Breast epithelium (tissue), 3 donors: ENCODE data around the gene F11R.

Experiments used
- POLR2A ChIP-seq: fragments of 450-650 bp; IDR thresholded peaks from one replicate; pipeline ENCODE4 v1.6.1; 2016; ENCODE audit warnings: antibody characterized with exemption, mild to moderate bottlenecking, moderate library complexity
- POLR2AphosphoS5 ChIP-seq, 3 donors: sonication (generic); formaldehyde crosslinking; IDR thresholded peaks; one replicate each; pipeline ENCODE4 v1.6.1; 2017; ENCODE audit warnings: antibody characterized with exemption in 3 of 3
- TF ChIP-seq, protein P1 (sequence below), 3 donors: fragments of 450-650 bp; IDR thresholded peaks; one replicate each; pipeline ENCODE4 v1.5.1; 2016 to 2017; ENCODE audit warnings: antibody characterized with exemption in 3 of 3, mild to moderate bottlenecking in 3 of 3, moderate library complexity in 3 of 3

DNA sequence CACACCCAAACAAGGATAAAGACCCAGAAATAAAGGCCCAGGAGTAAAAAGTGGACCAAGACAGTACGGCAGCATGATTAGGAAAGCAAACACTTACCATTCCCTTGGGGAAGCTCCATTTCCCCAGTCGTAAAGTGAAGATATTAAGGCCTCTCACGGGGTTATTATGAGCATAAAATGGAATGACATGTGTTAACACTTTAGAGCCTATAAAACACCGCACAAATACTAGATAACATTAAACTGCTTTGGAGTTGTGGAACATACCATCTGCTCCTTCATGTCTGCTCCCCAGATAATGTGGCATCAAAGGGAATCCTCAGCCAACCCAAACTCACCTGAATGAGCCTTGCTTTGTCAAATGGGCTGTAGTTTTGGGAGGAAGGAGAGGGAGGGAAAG is 57.4 kb downstream of the F11R start:
- TF ChIP-seq, protein P1, sequence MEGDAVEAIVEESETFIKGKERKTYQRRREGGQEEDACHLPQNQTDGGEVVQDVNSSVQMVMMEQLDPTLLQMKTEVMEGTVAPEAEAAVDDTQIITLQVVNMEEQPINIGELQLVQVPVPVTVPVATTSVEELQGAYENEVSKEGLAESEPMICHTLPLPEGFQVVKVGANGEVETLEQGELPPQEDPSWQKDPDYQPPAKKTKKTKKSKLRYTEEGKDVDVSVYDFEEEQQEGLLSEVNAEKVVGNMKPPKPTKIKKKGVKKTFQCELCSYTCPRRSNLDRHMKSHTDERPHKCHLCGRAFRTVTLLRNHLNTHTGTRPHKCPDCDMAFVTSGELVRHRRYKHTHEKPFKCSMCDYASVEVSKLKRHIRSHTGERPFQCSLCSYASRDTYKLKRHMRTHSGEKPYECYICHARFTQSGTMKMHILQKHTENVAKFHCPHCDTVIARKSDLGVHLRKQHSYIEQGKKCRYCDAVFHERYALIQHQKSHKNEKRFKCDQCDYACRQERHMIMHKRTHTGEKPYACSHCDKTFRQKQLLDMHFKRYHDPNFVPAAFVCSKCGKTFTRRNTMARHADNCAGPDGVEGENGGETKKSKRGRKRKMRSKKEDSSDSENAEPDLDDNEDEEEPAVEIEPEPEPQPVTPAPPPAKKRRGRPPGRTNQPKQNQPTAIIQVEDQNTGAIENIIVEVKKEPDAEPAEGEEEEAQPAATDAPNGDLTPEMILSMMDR (IDR thresholded peaks at IDR 0.05), result no peak
- TF ChIP-seq POLR2A (no peak), POLR2AphosphoS5 (IDR thresholded peaks at IDR 0.05) (no peak)
